BJ (cell line): ENCODE data around the gene ZNF467. TPM values are rescaled to one million over a fixed set of nuclear protein-coding genes. Genes with fewer than 3 reads are reported as not detected.

Source experiments
- CTCF ChIA-PET: fragments of 350-600 bp; formaldehyde crosslinking; extraction: SDS; loops from one replicate; lab custom pipeline; 2021; ENCODE audit warnings: antibody characterized with exemption, inconsistent platforms; lab: Yijun Ruan, JAX
- POLR2A ChIA-PET: fragments of 300-600 bp; sonication (Branson Sonifier 250); formaldehyde crosslinking; extraction: SDS; loops from one replicate; lab custom pipeline; 2021; ENCODE audit warnings: antibody characterized with exemption; lab: Charles Lee
- DNase-seq: peaks from one replicate; pipeline ENCODE4 v3.0.0-alpha.2; 2011; ENCODE audit warnings: low read depth
- H3K27me3 ChIP-seq: 2 replicates; pipeline ENCODE4 v1.6.0; 2011; ENCODE audit warnings: low read length; ENCODE audit not compliant: control insufficient read depth, insufficient read depth
- H3K36me3 ChIP-seq: 2 replicates; pipeline ENCODE4 v1.5.1; 2011; ENCODE audit warnings: low read length; ENCODE audit not compliant: control insufficient read depth, insufficient read depth
- H3K4me3 ChIP-seq: 2 replicates; pipeline ENCODE4 v1.5.1; 2011; ENCODE audit warnings: low read depth, mild to moderate bottlenecking, control low read depth, low read length
- polyA plus RNA-seq: library from polyadenylated mRNA; depleted of rRNA; stranded (reverse); fragments of >200 nt; gene quantifications from 2 replicates; pipeline ENCODE4 v1.2.3, GENCODE V29; 2011
- TF ChIP-seq, protein P1 (sequence below): IDR thresholded peaks from 2 replicates; pipeline ENCODE4 v1.5.1; 2011; ENCODE audit warnings: low read depth, mild to moderate bottlenecking, control low read depth, inconsistent platforms, low read length, moderate library complexity; ENCODE audit not compliant: insufficient read depth

The ZNF467 gene
- polyA plus RNA-seq, 1 experiment, result 1.6 TPM

DNA sequence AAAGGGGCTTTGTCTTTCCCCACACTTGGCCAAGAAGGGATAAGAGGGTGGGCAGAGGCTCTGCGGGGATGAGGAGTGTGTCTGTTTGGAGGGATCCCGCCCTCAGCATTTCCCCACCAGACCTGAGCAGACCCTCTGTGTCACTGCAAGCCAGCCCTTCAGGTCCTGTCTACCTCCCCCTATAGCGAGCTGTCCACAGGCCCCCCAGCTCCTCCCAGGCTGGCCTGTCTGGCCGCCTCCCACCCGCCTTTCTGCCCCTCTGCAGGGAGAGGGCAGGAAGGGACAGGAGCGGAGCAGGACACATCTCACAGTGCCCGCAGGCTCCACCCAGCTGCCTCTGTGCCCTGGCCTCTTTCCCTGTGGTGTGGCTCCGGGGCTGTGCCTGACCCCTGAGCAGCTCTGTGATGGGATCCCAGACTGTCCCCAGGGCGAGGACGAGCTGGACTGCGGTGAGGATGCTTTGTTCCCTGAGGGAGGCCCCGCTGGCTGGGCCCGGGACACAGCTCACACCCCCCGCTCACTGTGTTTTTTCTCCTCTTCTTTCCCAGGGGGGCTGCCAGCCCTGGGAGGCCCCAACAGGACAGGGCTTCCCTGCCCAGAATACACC lies 17.5 kb upstream of the ZNF467 start:
- H3K27me3 ChIP-seq, result no peaks in the 10 kb centered on the region; the same call in none of the 2 replicates
- CTCF ChIA-PET, result interaction anchor here (1.6 kb wide), 1 partner anchor 16 kb away, joined by 3 read pairs; no protein-coding TSS in a partner anchor
- TF ChIP-seq, protein P1, sequence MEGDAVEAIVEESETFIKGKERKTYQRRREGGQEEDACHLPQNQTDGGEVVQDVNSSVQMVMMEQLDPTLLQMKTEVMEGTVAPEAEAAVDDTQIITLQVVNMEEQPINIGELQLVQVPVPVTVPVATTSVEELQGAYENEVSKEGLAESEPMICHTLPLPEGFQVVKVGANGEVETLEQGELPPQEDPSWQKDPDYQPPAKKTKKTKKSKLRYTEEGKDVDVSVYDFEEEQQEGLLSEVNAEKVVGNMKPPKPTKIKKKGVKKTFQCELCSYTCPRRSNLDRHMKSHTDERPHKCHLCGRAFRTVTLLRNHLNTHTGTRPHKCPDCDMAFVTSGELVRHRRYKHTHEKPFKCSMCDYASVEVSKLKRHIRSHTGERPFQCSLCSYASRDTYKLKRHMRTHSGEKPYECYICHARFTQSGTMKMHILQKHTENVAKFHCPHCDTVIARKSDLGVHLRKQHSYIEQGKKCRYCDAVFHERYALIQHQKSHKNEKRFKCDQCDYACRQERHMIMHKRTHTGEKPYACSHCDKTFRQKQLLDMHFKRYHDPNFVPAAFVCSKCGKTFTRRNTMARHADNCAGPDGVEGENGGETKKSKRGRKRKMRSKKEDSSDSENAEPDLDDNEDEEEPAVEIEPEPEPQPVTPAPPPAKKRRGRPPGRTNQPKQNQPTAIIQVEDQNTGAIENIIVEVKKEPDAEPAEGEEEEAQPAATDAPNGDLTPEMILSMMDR, result no peak

DNA sequence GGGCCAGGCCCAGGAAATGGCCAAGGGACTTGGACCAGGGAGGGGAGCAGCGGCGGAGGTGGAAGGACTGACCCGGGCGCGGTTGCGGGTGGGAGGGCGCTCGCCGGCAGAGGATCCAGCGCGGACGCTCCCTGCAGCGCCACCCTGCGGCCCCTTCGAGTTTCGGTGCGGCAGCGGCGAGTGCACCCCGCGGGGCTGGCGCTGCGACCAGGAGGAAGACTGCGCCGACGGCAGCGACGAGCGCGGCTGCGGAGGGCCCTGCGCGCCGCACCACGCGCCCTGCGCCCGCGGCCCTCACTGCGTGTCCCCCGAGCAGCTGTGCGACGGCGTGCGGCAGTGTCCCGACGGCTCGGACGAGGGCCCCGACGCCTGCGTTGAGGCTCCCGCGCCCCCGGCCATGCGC lies 16.8 kb upstream of the ZNF467 start:
- TF ChIP-seq, protein P1, result 0 out of 2 replicates have a peak, but pooled peaks have one; percentile 17
- POLR2A ChIA-PET, result no interaction called here
- DNase-seq, result no peak
- H3K4me3 ChIP-seq, result no peak overlapping the region
- H3K36me3 ChIP-seq, result no peaks in the 10 kb centered on the region
- CTCF ChIA-PET, result interaction anchor here (1.6 kb wide), 1 partner anchor 17 kb away, joined by 3 read pairs; no protein-coding TSS in a partner anchor
- H3K27me3 ChIP-seq, result no peaks in the 10 kb centered on the region; the same call in none of the 2 replicates

More for the DNA sequence above, 17.5 kb upstream of the ZNF467 start:
- H3K4me3 ChIP-seq, result no peak overlapping the region
- H3K36me3 ChIP-seq, result no peaks in the 10 kb centered on the region
- POLR2A ChIA-PET, result no interaction called here
- no peak for DNase-seq

DNA sequence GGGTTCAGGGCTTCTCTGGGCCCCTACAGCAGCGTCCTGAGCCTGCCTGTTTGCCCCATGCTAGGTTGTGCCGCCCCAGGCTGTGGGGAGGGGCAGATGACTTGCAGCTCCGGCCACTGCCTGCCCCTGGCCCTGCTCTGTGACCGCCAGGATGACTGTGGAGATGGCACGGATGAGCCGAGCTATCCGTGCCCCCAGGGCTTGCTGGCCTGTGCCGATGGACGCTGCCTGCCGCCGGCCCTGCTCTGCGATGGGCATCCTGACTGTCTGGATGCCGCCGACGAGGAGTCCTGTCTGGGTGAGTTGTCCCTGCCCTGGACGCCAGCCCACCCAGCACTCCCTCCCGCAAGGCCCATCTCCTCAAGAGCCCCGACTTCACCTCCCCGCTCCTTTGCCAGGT lies 15.7 kb upstream of the ZNF467 start:
- TF ChIP-seq, protein P1, result no peak
- Histone ChIP-seq H3K36me3 (no peaks in the 10 kb centered on the region), H3K27me3 (no peaks in the 10 kb centered on the region; the same call in none of the 2 replicates), H3K4me3 (no peak overlapping the region)
- no peak for DNase-seq
- ChIA-PET CTCF (interaction anchor here (1.6 kb wide), 1 partner anchor 18 kb away, joined by 3 read pairs; no protein-coding TSS in a partner anchor), POLR2A (no interaction called here)

DNA sequence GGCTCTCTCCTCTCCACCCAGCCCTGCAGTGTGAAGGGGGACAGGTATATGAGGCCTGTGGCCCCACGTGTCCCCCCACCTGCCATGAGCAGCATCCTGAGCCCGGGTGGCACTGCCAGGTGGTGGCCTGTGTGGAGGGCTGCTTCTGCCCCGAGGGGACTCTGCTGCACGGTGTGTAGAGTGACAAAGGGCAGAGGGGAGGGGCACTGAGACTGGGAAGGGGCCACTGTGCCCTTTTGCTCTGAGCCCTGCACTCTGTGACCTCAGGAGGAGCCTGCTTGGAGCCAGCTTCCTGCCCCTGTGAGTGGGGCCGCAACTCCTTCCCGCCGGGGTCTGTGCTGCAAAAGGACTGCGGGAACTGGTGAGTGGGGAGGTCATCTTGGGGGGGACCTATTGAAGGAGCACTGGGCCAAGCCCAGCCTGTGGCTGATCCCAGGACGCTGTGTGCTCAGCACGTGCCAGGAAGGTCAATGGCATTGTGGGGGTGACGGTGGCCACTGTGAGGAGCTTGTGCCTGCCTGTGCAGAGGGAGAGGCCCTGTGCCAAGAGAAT lies 15.0 kb upstream of the ZNF467 start:
- TF ChIP-seq, protein P1, result no peak
- ChIA-PET CTCF (interaction anchor here (1.5 kb wide), 1 partner anchor 20 kb away, joined by 4 read pairs; no protein-coding TSS in a partner anchor), POLR2A (no interaction called here)
- Histone ChIP-seq H3K27me3 (no peaks in the 10 kb centered on the region; the same call in none of the 2 replicates), H3K4me3 (no peak overlapping the region), H3K36me3 (no peaks in the 10 kb centered on the region)
- no peak for DNase-seq
